HTR-8/SVneo (cell line): ENCODE measurements around the gene KRT26.
A peak's percentile ranks its signal among the peaks of the same experiment; 100 is the strongest.

Source experiments
- DNase-seq: peaks from one replicate; pipeline ENCODE4 v3.0.0; 2011; ENCODE audit warnings: low spot score, mixed read lengths; ENCODE audit not compliant: insufficient read length
- FAIRE-seq: peaks from 2 replicates; lab custom pipeline; 2011; peaks lifted over from hg19 to GRCh38; lab: Jason Lieb, UNC

The KRT26 gene

DNA sequence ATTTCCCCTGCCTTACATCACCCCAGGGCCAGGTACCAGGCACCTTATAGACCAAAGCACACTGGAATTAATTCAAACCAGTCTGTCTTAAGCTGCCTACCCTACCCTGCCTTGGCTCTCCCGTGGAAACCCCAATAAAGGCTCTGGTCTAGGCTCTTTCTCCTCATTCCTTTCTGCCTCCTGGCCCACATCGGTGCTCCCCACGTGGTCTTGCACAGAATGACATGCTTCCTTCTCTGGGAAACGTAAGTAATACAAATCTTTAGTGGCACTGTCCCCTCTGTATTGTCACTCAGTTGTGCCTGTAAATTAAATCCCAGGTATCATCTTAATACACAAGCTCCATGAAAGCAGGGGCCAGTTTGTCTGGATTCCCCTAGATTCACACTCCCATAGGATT is 33.4 kb downstream of the KRT26 start:
- FAIRE-seq = no peak
- no peak for DNase-seq

- FAIRE-seq = no peak
- DNase-seq = no peak
Observed at GRCh38 chr17:40735016-40735415, 37.0 kb downstream of the KRT26 start.

DNA sequence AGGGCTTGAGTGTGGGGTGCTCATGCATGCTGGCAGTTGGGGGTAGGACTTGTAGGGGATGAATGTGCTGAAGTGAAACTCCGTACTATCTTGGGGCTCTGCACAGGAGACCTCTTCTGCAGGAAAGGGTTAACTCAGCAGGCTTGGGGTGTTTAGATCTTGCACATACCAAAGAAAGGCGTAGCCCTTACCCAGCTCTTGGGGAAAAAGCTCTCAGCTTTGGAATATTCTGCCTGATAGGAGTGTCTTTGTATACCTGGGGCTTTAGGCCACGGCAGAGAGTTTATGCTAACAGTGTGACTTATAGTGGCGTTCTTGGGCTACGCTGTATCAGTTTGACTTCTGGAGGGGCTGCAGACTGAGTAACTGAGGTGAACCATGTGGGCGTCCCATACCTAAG is 38.0 kb downstream of the KRT26 start:
- FAIRE-seq (no peak), DNase-seq (no peak)

DNA sequence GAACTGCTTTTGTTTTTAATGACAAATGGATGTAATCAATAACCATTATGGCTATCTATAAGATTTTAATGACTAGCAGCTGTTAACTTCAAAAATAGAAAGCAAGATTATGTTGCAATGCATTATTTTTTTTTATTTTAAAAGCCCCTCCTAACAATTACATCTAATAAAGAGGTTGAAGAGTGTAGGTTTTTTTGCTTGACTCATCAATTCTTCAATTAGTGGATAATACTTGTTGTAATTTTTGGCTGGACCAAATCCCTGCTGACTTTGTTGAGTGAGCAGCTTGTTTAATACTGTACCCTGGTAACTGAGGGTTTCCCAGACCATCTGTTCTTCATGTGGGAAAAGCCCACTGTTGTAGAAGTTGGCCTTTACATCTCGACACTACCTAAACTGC is 41.0 kb downstream of the KRT26 start:
- DNase-seq (no peak), FAIRE-seq (peak; percentile 31)

- FAIRE-seq (no peak), DNase-seq (no peak)
Observed at GRCh38 chr17:40727447-40728231, 44.4 kb downstream of the KRT26 start.

DNA sequence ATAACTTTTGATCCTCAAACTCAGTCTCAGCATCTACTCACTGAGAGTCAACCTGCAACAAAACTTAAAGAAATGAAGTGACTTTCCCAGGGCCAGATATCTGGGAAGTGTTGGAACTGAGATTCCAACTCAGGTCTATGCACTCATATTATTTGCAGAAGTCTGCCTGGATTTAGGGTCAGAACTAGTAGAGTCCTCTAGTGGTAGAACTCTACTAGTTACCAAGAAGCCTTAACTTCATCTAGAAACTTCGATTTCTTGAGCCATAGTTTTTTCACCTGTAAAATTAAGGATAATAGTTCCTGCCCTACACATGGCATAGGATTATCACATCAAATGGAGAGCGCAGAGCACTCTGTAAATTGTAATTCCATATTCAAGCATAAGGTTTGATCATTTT is 45.1 kb downstream of the KRT26 start:
- DNase-seq (no peak), FAIRE-seq (no peak)

DNA sequence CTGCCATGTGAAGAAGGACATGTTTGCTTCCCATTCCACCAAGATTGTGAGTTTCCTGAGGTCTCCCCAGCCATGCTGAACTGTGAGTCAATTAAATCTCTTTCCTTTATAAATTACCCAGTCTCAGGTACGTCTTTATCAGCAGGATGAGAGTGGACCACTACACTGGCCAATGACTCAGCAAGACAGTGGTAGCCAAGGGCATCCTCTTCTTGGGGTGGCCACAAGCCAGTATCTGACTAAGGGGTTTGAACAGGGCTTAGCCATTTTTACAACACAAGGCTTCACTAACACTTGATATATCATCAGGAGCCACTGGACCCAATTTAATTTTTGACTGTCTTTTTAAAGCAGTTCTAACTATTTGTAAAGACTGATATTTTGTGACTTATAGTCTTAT is 47.3 kb downstream of the KRT26 start:
- no peak for FAIRE-seq
- no peak for DNase-seq

GRCh38 chr17:40722241-40722640 is 49.8 kb downstream of the KRT26 start:
- DNase-seq (no peak), FAIRE-seq (no peak)

- DNase-seq = no peak
- FAIRE-seq = no peak
Observed at GRCh38 chr17:40720899-40721298, 51.1 kb downstream of the KRT26 start.

GRCh38 chr17:40718930-40719329 is 53.1 kb downstream of the KRT26 start:
- FAIRE-seq (no peak), DNase-seq (no peak)

DNA sequence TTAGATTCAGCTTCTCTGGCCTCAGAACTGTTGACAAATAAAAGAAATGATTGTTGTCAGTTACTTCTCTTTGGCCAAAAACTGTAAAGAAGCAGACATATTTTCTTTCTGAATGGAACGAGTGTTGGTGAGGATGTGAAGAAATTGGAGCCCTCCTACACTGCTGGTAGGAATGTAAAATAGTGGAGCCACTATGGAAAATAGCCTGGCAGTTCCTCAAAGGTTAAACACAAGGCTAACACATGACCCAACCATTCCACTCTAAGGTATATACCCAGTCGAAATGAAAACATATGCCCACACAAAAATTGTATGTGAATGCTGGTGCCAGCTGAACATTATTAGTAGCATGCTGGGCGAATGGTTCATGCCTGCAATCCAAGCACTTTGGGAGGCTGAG is 54.2 kb downstream of the KRT26 start:
- FAIRE-seq = no peak
- DNase-seq = no peak
